Cardiac muscle cell (in vitro differentiated cells and primary cell): Measurements from ENCODE around the gene EIF3A. TPM values are rescaled to one million over a fixed set of nuclear protein-coding genes. Genes with fewer than 3 reads are reported as not detected.

ENCODE experiments used
- DNase-seq, 2 donors: peaks; one replicate each; pipeline versions ENCODE4 v3.0.0 to v3.0.0-alpha.2; 2010 to 2017; ENCODE audit warnings: low read depth in 1 of 2, low spot score in 1 of 2
- H3K27ac ChIP-seq: fragments of 200-600 bp; sonication (generic); 2 replicates; pipeline ENCODE4 v1.5.1; 2016
- H3K27me3 ChIP-seq: fragments of 200-600 bp; sonication (generic); 2 replicates; pipeline ENCODE4 v1.6.0; 2016; ENCODE audit warnings: control low read depth
- H3K36me3 ChIP-seq: fragments of 200-600 bp; sonication (generic); 2 replicates; pipeline ENCODE4 v1.5.1; 2016; ENCODE audit warnings: control low read depth
- H3K4me1 ChIP-seq: fragments of 200-600 bp; sonication (generic); 2 replicates; pipeline ENCODE4 v1.8.1; 2017; ENCODE audit warnings: low read depth, mild to moderate bottlenecking, mixed run types
- H3K4me3 ChIP-seq: fragments of 200-600 bp; sonication (generic); 2 replicates; pipeline ENCODE4 v1.5.1; 2016; ENCODE audit warnings: mild to moderate bottlenecking
- H3K9me3 ChIP-seq: fragments of 200-600 bp; sonication (generic); 2 replicates; pipeline ENCODE4 v1.5.1; 2017; ENCODE audit warnings: low read depth, mild to moderate bottlenecking, control low read depth
- polyA plus RNA-seq: library from polyadenylated mRNA; unstranded; fragments of >200 nt; fragmentation: Nextera tagmentation; extraction: Ambion mirVana; gene quantifications from 2 replicates; pipeline ENCODE4 v1.2.1, GENCODE V29; 2016
- total RNA-seq: library from RNA; depleted of rRNA; stranded (reverse); fragments of >200 nt; gene quantifications from 2 replicates; pipeline ENCODE4 v1.2.3, GENCODE V29; 2016
- TF ChIP-seq, protein P1 (sequence below): IDR thresholded peaks from 2 replicates; pipeline ENCODE4 v1.5.1; 2012; ENCODE audit warnings: low read depth, mild to moderate bottlenecking, low read length

The EIF3A gene
- total RNA-seq (64.2 and 140 TPM in 2 replicates), polyA plus RNA-seq (56.7 and 73.9 TPM in 2 replicates)

DNA sequence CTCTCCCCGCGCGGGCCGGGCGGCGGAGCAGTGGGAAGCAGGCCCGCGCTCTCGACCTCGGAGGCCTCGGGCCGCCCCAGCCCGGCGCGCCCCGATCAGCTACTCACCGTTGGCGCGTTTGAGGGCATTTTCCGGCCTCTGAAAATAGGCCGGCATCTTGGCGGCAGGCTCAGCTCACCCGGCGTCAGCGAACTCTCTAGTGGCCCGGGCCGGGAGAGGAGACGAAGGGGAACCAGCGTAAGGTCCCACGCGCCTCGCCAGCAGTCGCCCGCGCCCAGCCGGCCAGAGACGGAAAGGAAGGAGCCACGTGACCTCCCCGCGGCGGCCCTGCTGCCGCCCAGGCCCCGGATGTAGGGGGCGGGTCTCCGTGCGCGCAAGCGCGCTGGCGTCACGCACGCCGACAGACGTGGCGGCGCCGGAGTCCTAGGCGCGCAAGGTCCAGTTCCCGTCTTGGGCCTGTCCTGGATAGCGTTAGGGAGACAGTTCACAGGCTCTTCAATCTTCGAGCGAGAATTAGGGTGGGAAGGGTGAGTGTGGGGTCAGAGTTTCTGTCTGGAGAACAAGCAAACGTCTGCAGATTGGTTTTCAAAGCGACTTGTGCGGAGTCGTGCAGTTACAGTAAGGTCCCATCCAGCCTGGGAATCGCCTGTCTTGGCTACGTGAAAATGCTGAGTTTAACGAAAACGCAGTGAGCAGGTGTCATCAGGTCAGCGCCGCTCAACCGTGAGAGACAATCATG lies at the start of gene EIF3A:
TSS of gene EIF3A (minus strand) at position 297 of the 739 bp plus-strand sequence. CDS start at position 156, 141 bp downstream.
- Histone ChIP-seq H3K27me3 (no peaks in the 10 kb centered on the region), H3K9me3 (no peaks in the 10 kb centered on the region), H3K36me3 (no peaks in the 10 kb centered on the region), H3K4me1 (peaks cover 20% of the 10 kb centered on the region), H3K27ac (peak within 1 kb of the TSS; percentile 98), H3K4me3 (peak within 1 kb of the TSS; percentile 85)
- TF ChIP-seq, protein P1, sequence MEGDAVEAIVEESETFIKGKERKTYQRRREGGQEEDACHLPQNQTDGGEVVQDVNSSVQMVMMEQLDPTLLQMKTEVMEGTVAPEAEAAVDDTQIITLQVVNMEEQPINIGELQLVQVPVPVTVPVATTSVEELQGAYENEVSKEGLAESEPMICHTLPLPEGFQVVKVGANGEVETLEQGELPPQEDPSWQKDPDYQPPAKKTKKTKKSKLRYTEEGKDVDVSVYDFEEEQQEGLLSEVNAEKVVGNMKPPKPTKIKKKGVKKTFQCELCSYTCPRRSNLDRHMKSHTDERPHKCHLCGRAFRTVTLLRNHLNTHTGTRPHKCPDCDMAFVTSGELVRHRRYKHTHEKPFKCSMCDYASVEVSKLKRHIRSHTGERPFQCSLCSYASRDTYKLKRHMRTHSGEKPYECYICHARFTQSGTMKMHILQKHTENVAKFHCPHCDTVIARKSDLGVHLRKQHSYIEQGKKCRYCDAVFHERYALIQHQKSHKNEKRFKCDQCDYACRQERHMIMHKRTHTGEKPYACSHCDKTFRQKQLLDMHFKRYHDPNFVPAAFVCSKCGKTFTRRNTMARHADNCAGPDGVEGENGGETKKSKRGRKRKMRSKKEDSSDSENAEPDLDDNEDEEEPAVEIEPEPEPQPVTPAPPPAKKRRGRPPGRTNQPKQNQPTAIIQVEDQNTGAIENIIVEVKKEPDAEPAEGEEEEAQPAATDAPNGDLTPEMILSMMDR, result no peak
- peak; percentile 94 to 95 for DNase-seq

DNA sequence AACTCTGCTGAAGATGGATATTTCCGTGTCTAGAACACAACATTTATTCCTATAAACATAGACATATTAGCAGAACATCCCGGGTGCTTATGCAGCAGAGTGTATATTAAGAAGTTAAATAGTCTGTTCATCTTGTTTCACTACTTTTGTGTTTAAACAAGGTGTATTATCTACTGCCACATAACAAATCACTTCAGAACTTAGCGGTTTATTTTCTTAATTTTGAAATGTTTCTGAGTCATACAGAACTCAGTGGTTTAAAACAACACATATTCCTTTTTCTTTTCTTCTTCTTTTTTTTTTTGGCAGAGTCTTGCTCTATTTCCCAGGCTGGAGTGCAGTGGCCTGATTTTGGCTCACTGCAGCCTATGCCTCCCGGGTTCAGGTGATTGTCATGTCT lies 49.1 kb upstream of the EIF3A start:
- TF ChIP-seq, protein P1, result no peak
- H3K27me3 ChIP-seq, result no peaks in the 10 kb centered on the region
- no peaks in the 10 kb centered on the region for H3K4me1 ChIP-seq
- DNase-seq, result no peak
- peaks cover 25% of the 10 kb centered on the region for H3K36me3 ChIP-seq
- H3K27ac ChIP-seq, result no peak overlapping the region
- H3K4me3 ChIP-seq, result no peak overlapping the region
- H3K9me3 ChIP-seq, result no peaks in the 10 kb centered on the region

DNA sequence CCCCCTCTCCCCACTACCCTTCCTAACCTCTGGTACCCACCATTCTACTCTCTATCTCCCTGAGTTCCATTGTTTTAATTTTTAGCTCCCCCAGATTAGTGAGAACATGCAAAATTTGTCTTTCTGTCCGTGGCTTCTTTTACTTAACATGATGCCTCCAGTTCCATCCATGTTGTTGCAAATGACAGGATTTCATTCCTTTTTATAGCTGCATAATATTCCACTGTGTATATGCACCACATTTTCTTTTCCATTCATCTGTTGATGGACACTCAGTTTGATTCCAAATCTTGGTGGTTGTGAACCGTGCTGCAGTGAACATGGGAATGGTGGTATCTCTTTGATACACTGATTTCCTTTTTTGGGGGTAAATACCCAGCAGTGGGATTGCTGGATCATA lies 45.3 kb upstream of the EIF3A start:
- Histone ChIP-seq H3K9me3 (no peaks in the 10 kb centered on the region), H3K27ac (no peak overlapping the region), H3K36me3 (peaks cover 35% of the 10 kb centered on the region), H3K27me3 (no peaks in the 10 kb centered on the region), H3K4me1 (no peaks in the 10 kb centered on the region), H3K4me3 (no peak overlapping the region)
- DNase-seq, result no peak
- TF ChIP-seq, protein P1, result no peak

DNA sequence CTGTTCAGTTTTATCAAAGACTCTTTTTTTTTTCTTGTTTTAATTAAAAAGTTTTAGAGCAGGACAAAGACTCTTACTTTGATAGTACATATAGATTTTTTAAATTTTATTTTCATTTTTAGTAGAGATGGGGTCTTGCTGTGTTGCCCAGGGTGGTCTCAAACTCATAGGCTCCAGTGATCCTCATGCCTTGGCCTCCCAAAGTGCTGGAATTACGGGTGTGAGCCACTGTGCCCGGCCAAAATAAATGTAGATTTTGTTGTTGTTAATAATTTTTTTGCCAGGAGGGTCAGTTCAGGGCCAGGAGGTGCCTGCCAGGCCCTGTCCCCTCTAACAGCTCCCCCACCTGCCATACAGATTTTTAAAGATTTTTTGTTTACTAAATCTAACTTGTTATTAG lies 40.3 kb upstream of the EIF3A start:
- H3K36me3 ChIP-seq, result peaks cover 32% of the 10 kb centered on the region
- no peak for DNase-seq
- H3K4me3 ChIP-seq, result no peak overlapping the region
- H3K27ac ChIP-seq, result peak overlapping the region; percentile 67
- H3K9me3 ChIP-seq, result no peaks in the 10 kb centered on the region
- no peaks in the 10 kb centered on the region for H3K27me3 ChIP-seq
- TF ChIP-seq, protein P1, result no peak
- peaks cover 3% of the 10 kb centered on the region for H3K4me1 ChIP-seq

GRCh38 chr10:119120413-119120867 lies 39.8 kb upstream of the EIF3A start:
- Histone ChIP-seq H3K4me3 (no peak overlapping the region), H3K4me1 (peaks cover 3% of the 10 kb centered on the region), H3K9me3 (no peaks in the 10 kb centered on the region), H3K27me3 (no peaks in the 10 kb centered on the region), H3K36me3 (peaks cover 31% of the 10 kb centered on the region), H3K27ac (peak overlapping the region; percentile 67)
- TF ChIP-seq, protein P1, result no peak
- DNase-seq, result peak in 1 of 2 donors; percentile 10
